ENCODE measurements around the gene WNK3.

GRCh38 chrX:54237014-54237413 lies 120.8 kb downstream of the WNK3 start:
- TF ChIP-seq CTCF (IDR thresholded peaks at IDR 0.05) (no peak), EZH2 (IDR thresholded peaks at IDR 0.05; ENCODE audit: borderline replicate concordance, insufficient read depth, low read depth, low read length, poor library complexity, severe bottlenecking) (no peak)
